GM13976 (cell line): Measurements from ENCODE around the gene RTL9.
"Not testable (repeated sequence)": the region's sequence is repeated elsewhere in the genome, so short reads cannot be mapped to it uniquely, and the experiment has no call there.

Source experiments
- DNase-seq: peaks from one replicate; pipeline ENCODE4 v3.0.0; 2012; ENCODE audit warnings: low spot score
- CTCF ChIP-seq: IDR thresholded peaks from 2 replicates; pipeline ENCODE4 v1.5.1; 2012; ENCODE audit warnings: borderline replicate concordance, mild to moderate bottlenecking; ENCODE audit not compliant: insufficient read depth; ENCODE audit errors: extremely low read depth, missing control alignments, control extremely low read depth
- in situ Hi-C: fragments of 300-500 bp; cut with MboI; formaldehyde crosslinking; loops from one replicate; pipeline ENCODE4 v1.12.0; 2022; ENCODE audit warnings: low sequenced_read_pairs, mixed read lengths, inconsistent platforms; ENCODE audit not compliant: unreplicated experiment

RTL9 gene

GRCh38 chrX:110322603-110323002 lies 36.0 kb upstream of the RTL9 start:
- TF ChIP-seq CTCF, result no peak

DNA sequence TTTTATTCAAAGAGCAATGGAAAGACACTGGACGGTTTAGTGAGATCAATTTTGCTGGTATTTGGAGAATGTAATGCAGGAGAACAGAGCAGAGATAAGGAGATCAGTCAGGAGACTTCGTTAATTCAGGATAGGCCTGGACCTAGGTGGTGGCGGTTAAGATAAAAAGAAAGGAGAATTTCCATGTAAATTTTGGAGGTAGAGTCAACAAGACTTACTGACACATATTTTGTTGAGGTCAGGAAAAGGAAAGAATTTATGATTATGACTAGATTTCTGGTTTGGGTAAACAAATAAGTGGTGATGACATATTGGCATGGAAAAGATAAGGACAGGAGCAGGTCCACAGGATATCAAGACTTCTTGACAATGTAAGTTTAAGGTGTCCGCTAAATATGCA lies 31.9 kb upstream of the RTL9 start:
- TF ChIP-seq CTCF, result no peak
- in situ Hi-C loops, result no loop called here
- no peak for DNase-seq

More at GRCh38 chrX:110322603-110323002, 36.0 kb upstream of the RTL9 start:
- no peak for DNase-seq
- in situ Hi-C loops, result no loop called here

- in situ Hi-C loops, result no loop called here
- TF ChIP-seq CTCF, result no peak
- DNase-seq, result no peak
Observed at GRCh38 chrX:110327336-110327735, 31.3 kb upstream of the RTL9 start.

DNA sequence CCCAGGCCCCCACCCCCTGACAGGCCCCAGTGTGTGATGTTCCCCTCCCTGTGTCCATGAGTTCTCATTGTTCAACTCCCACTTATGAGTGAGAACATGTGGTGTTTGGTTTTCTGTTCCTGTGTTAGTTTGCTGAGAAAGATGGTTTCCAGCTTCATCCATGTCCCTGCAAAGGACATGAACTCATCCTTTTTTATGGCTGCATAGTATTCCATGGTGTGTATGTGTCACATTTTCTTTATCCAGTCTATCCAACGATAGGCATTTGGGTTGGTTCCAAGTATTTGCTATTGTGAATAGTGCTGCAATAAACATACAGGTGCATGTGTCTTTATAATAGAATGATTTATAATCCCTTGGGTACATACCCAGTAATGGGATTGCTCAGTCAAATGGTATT lies 30.0 kb upstream of the RTL9 start:
- in situ Hi-C loops, DNase-seq: not testable (repeated sequence)

- no peak for DNase-seq
- no peak for TF ChIP-seq CTCF
- in situ Hi-C loops, result no loop called here
Observed at GRCh38 chrX:110331444-110332030, 27.1 kb upstream of the RTL9 start.

- in situ Hi-C loops, DNase-seq: not testable (repeated sequence)
Observed at GRCh38 chrX:110333458-110333857, 25.2 kb upstream of the RTL9 start.

- in situ Hi-C loops, result no loop called here
- TF ChIP-seq CTCF, result no peak
Observed at GRCh38 chrX:110338935-110339334, 19.7 kb upstream of the RTL9 start.

More at GRCh38 chrX:110338935-110339334, 19.7 kb upstream of the RTL9 start:
- no peak for DNase-seq
